ENCODE data around the gene COA3. TPM values are rescaled to one million over a fixed set of nuclear protein-coding genes. Genes with fewer than 3 reads are reported as not detected.

Gene COA3
- polyA plus RNA-seq (ENCODE audit: insufficient read length in 4 of 4) = 100 to 1,000 TPM; 142 to 179 (median 160) TPM

GRCh38 chr17:42798383-42799380, at the start of gene COA3, which contains the start of gene CNTD1:
Gene COA3 (minus strand): TSS chr17:42798704. CDS start chr17:42798681, 23 bp downstream.
Gene CNTD1 (plus strand): TSS chr17:42798861. CDS start chr17:42799068, 207 bp downstream.
- DNase-seq (ENCODE audit: low read depth in 4 of 4, low spot score in 2 of 4) = peak in 2 of 4 donors; percentile 80 to 82

- no peak for DNase-seq (ENCODE audit: low read depth in 4 of 4, low spot score in 2 of 4)
These were observed 49.6 kb upstream of the COA3 start for GRCh38 chr17:42848093-42848492.

GRCh38 chr17:42846594-42847280, 48.2 kb upstream of the COA3 start:
- DNase-seq (ENCODE audit: low read depth in 4 of 4, low spot score in 2 of 4) = no peak

GRCh38 chr17:42845918-42846593, 47.6 kb upstream of the COA3 start:
- DNase-seq (ENCODE audit: low read depth in 4 of 4, low spot score in 2 of 4) = no peak

- no peak for DNase-seq (ENCODE audit: low read depth in 4 of 4, low spot score in 2 of 4)
These were observed 47.0 kb upstream of the COA3 start for GRCh38 chr17:42845556-42845917.

GRCh38 chr17:42844761-42845555, 46.5 kb upstream of the COA3 start:
- DNase-seq (ENCODE audit: low read depth in 4 of 4, low spot score in 2 of 4) = no peak

GRCh38 chr17:42844271-42844670, 45.8 kb upstream of the COA3 start, which contains the start of gene AOC2:
Gene AOC2 (plus strand): TSS chr17:42844580. CDS start chr17:42844627, 47 bp downstream.
- DNase-seq (ENCODE audit: low read depth in 4 of 4, low spot score in 2 of 4) = no peak

- peak in 1 of 4 donors; percentile 61 for DNase-seq (ENCODE audit: low read depth in 4 of 4, low spot score in 2 of 4)
These were observed 44.9 kb upstream of the COA3 start for GRCh38 chr17:42843358-42843934.

GRCh38 chr17:42841975-42842685, 43.6 kb upstream of the COA3 start:
- DNase-seq (ENCODE audit: low read depth in 4 of 4, low spot score in 2 of 4) = no peak

GRCh38 chr17:42835732-42836131, 37.2 kb upstream of the COA3 start:
- DNase-seq (ENCODE audit: low read depth in 4 of 4, low spot score in 2 of 4) = no peak

GRCh38 chr17:42833767-42834422, 35.4 kb upstream of the COA3 start:
- DNase-seq (ENCODE audit: low read depth in 4 of 4, low spot score in 2 of 4) = no peak

GRCh38 chr17:42832934-42833766, 34.6 kb upstream of the COA3 start, which contains the start of gene PSME3:
Gene PSME3 (plus strand): TSS chr17:42833397. CDS start chr17:42833632, 235 bp downstream.
- DNase-seq (ENCODE audit: low read depth in 4 of 4, low spot score in 2 of 4) = peak; percentile 76 to 87 (median 80)

- DNase-seq (ENCODE audit: low read depth in 4 of 4, low spot score in 2 of 4) = no peak
These were observed 33.9 kb upstream of the COA3 start for GRCh38 chr17:42832213-42832933.

GRCh38 chr17:42830971-42831370, 32.5 kb upstream of the COA3 start:
- no peak for DNase-seq (ENCODE audit: low read depth in 4 of 4, low spot score in 2 of 4)

GRCh38 chr17:42827472-42827871, 29.0 kb upstream of the COA3 start:
- no peak for DNase-seq (ENCODE audit: low read depth in 4 of 4, low spot score in 2 of 4)

- no peak for DNase-seq (ENCODE audit: low read depth in 4 of 4, low spot score in 2 of 4)
These were observed 22.7 kb upstream of the COA3 start for GRCh38 chr17:42821176-42821575.

All from left renal cortex interstitium (tissue), 4 donors.